Measurements from ENCODE around the gene DIS3L2.
"Not testable (repeated sequence)": the region's sequence is repeated elsewhere in the genome, so short reads cannot be mapped to it uniquely, and the experiment has no call there.

DIS3L2 gene

GRCh38 chr2:232299927-232300674, 338.6 kb downstream of the DIS3L2 start:
- DNase-seq (ENCODE audit: low spot score), result no peak

GRCh38 chr2:232300894-232301387, 339.4 kb downstream of the DIS3L2 start:
- DNase-seq (ENCODE audit: low spot score), result no peak

GRCh38 chr2:232304236-232304635, 342.7 kb downstream of the DIS3L2 start:
- no peak for DNase-seq (ENCODE audit: low spot score)

GRCh38 chr2:232306741-232307305, 345.3 kb downstream of the DIS3L2 start:
- DNase-seq (ENCODE audit: low spot score), result no peak

- DNase-seq (ENCODE audit: low spot score), result no peak
Measured at GRCh38 chr2:232307854-232308253, 346.3 kb downstream of the DIS3L2 start.

- DNase-seq (ENCODE audit: low spot score), result no peak
Measured at GRCh38 chr2:232308986-232309385, 347.5 kb downstream of the DIS3L2 start.

GRCh38 chr2:232309592-232309991, 348.1 kb downstream of the DIS3L2 start:
- peak; percentile 22 for DNase-seq (ENCODE audit: low spot score)

GRCh38 chr2:232310121-232310520, 348.6 kb downstream of the DIS3L2 start:
- DNase-seq (ENCODE audit: low spot score), result peak; percentile 19

GRCh38 chr2:232310696-232311095, 349.2 kb downstream of the DIS3L2 start:
- no peak for DNase-seq (ENCODE audit: low spot score)

- not testable (repeated sequence) for DNase-seq (ENCODE audit: low spot score)
Measured at GRCh38 chr2:232313645-232314044, 352.1 kb downstream of the DIS3L2 start.

GRCh38 chr2:232315049-232315922, 353.8 kb downstream of the DIS3L2 start:
- DNase-seq (ENCODE audit: low spot score), result peak; percentile 81

- no peak for DNase-seq (ENCODE audit: low spot score)
Measured at GRCh38 chr2:232315923-232316299, 354.4 kb downstream of the DIS3L2 start.

- DNase-seq (ENCODE audit: low spot score), result no peak
Measured at GRCh38 chr2:232316461-232317330, 355.2 kb downstream of the DIS3L2 start.

GRCh38 chr2:232318169-232318855, 356.8 kb downstream of the DIS3L2 start:
- DNase-seq (ENCODE audit: low spot score), result no peak

- DNase-seq (ENCODE audit: low spot score), result no peak
Measured at GRCh38 chr2:232319067-232319802, 357.7 kb downstream of the DIS3L2 start.

- DNase-seq (ENCODE audit: low spot score), result no peak
Measured at GRCh38 chr2:232319803-232320442, 358.4 kb downstream of the DIS3L2 start.

GRCh38 chr2:232320443-232320803, 358.9 kb downstream of the DIS3L2 start:
- DNase-seq (ENCODE audit: low spot score), result no peak

GRCh38 chr2:232321156-232321816, 359.8 kb downstream of the DIS3L2 start:
- DNase-seq (ENCODE audit: low spot score), result peak; percentile 40

GRCh38 chr2:232321817-232322559, 360.5 kb downstream of the DIS3L2 start:
- DNase-seq (ENCODE audit: low spot score), result no peak

All from CD4-positive, alpha-beta T cell treated with Interleukin-15 for 4 hours (primary cell).